Measurements from ENCODE around the gene CLOCK.

CLOCK gene

DNA sequence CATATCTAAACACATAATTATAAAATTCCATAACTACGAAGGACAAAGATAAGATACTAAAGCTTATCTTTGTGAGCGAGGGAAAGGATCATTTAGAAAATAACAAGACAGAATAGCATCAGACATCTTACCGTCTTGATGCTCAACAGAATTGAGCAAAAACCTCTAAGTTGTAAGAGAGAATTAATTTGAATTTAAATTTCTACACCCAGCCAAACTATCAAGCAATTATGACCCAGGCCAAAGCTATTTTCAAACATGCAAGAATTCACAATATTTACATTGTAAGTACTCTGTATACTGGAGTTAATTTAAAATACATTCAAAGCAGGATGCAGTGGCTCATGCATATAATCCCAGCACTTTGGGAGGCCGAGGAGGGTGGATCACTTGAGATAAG, 16.5 kb downstream of the CLOCK start:
- DNase-seq (ENCODE audit: low read depth) = no peak
- TF ChIP-seq, protein P1, sequence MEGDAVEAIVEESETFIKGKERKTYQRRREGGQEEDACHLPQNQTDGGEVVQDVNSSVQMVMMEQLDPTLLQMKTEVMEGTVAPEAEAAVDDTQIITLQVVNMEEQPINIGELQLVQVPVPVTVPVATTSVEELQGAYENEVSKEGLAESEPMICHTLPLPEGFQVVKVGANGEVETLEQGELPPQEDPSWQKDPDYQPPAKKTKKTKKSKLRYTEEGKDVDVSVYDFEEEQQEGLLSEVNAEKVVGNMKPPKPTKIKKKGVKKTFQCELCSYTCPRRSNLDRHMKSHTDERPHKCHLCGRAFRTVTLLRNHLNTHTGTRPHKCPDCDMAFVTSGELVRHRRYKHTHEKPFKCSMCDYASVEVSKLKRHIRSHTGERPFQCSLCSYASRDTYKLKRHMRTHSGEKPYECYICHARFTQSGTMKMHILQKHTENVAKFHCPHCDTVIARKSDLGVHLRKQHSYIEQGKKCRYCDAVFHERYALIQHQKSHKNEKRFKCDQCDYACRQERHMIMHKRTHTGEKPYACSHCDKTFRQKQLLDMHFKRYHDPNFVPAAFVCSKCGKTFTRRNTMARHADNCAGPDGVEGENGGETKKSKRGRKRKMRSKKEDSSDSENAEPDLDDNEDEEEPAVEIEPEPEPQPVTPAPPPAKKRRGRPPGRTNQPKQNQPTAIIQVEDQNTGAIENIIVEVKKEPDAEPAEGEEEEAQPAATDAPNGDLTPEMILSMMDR (IDR thresholded peaks at IDR 0.05; ENCODE audit: low read depth, low read length, missing control alignments) = no peak
- H3K4me3 ChIP-seq (ENCODE audit: low read depth, low read length) = no peak overlapping the region

DNA sequence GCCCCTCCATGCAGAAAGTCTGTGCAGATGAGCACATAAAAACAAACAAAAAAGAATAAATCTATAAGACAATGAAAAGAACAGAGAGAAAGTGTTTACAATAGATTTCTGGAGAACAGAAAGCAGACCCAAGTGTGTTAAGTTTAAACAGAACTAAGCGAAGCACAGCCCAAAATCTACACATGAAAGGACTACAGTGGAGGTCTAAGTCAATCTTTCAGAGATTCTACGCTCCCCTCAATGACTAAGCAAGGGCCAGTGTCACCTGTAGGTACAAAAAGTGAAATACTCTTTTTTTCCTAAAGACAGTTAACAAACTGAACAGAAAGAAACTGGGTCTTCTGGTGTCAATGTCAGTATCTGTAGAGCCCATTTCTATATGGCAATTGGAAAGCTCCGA, 18.2 kb downstream of the CLOCK start:
- TF ChIP-seq, protein P1 (IDR thresholded peaks at IDR 0.05; ENCODE audit: low read depth, low read length, missing control alignments) = no peak
- DNase-seq (ENCODE audit: low read depth) = no peak

DNA sequence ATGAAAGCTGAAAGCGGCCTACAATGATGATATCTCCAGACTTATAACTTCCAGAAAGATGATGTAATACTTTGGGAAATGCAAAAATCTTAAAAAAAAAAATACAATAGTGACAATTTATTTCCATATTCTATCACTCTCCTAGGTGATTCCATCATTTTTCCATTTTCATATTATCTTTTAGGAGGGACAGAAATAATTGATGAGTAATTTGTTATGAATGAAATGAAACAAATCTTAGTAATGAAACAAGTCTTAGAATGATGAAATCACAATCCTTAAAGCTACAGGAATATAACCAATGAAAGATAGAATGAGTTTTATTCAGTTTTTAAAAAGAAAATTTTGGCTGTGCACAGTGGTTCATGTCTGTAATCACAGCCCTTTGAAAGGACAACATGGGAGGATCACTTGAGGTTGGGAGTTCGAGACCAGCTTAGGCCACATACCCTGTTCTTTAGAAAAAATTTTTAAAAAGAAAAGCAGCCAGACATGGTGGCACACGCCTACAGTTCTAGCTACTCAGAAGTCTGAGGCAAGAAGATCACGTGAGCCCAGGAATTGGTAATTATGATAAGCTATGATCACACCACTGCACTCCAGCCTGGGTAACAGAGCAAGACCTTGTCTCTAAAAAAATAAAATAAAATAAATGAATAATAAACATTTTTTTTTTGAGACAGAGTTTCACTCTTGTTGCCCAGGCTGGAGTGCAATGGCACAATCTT, 21.7 kb downstream of the CLOCK start:
- no peak overlapping the region for H3K4me3 ChIP-seq (ENCODE audit: low read depth, low read length)
- no peak for DNase-seq (ENCODE audit: low read depth)
- TF ChIP-seq, protein P1 (IDR thresholded peaks at IDR 0.05; ENCODE audit: low read depth, low read length, missing control alignments) = no peak

More for the DNA sequence above, 18.2 kb downstream of the CLOCK start:
- H3K4me3 ChIP-seq (ENCODE audit: low read depth, low read length) = no peak overlapping the region

DNA sequence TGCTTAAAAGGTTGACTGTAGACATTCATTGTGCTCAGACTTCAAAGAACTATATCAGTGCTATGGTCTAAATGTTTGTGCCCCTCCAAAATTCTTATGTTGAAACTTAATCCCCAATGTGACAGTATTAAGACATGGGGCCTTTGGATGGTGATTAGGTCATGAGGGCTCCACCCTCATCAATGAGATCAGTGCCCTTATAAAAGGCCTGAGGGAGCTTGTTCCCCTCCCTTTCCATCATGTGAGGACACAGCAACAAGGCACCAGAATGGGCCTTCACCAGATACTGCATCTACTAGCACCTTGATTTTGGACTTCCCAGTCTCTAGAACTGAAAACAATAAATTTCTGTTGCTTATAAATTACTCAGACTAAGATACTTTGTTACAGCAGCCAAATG, 28.3 kb downstream of the CLOCK start:
- no peak overlapping the region for H3K4me3 ChIP-seq (ENCODE audit: low read depth, low read length)
- no peak for DNase-seq (ENCODE audit: low read depth)

DNA sequence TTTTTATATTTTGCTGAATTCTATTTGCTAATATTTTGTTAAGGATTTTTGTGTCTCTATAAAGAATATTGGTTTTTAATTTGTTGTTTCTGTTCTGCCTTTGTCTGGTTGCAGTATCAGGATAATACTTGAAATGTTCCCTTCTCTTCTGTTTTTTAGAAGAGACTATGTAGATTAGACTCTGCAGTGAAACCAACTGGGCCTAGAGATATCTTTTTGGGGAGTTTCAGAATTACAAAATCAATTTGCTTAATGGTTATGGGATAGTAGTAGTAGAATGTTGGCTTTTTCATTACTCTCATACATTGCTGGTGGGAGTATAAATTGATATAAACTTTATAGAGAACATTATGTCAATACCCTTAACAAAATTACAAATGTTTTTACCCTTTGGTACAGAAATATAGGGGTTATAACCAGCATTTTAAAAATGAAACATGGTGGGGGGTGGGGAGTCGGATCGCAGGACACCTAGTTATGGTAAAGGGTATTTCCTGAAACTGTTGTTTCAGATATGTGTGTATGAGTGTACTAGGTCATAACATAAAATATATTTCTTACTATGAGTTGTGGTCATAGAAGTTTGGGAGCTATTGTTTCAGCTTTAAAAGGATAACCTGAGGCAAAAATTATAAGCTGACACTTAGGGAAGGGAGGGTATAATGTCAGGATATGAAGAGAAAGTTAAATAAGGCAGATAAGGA, 29.0 kb downstream of the CLOCK start:
- TF ChIP-seq, protein P1 (IDR thresholded peaks at IDR 0.05; ENCODE audit: low read depth, low read length, missing control alignments) = no peak
- DNase-seq (ENCODE audit: low read depth) = no peak
- H3K4me3 ChIP-seq (ENCODE audit: low read depth, low read length) = no peak overlapping the region

More for the DNA sequence above, 28.3 kb downstream of the CLOCK start:
- TF ChIP-seq, protein P1 (IDR thresholded peaks at IDR 0.05; ENCODE audit: low read depth, low read length, missing control alignments) = no peak

DNA sequence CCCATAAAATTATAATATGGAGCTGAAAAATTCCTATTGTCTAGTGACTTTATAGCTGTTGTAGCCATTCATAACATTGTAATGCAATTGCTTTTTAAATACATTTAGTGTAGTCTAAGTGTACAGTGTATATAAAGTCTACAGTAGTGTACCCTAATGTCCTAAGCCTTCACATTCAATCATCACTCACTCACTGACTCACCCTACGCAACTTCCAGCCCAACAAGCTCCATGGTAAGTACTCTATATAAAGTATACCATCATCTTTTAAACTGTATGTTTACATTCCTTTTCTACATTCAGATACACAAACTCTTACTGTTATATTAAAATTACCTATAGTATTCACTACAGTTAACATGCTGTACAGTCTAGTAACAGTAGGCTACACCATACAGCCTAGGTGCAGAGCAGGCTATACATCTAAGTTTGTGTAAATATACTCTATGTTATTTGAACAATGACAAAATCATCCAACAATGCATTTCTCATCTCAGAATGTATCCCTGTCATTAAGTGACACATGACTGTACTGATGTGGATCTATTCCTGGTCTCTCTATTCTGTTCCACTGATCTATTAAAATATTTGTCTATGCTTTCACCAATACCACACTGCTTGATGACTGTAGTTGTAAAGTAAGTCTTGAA, 33.7 kb downstream of the CLOCK start:
- no peak overlapping the region for H3K4me3 ChIP-seq (ENCODE audit: low read depth, low read length)
- TF ChIP-seq, protein P1 (IDR thresholded peaks at IDR 0.05; ENCODE audit: low read depth, low read length, missing control alignments) = no peak
- DNase-seq (ENCODE audit: low read depth) = no peak
